Panc1 (cell line): Measurements from ENCODE around the gene RHEX. TPM values are rescaled to one million over a fixed set of nuclear protein-coding genes. Genes with fewer than 3 reads are reported as not detected.

Experiments used
- ATAC-seq: fragments of 200-7000 bp; cut with Tn5 transposase; 2 replicates; pipeline ENCODE4 v1.9.1; 2020; ENCODE audit warnings: mild to moderate bottlenecking, moderate library complexity
- BruUV-seq: library from RNA; stranded (reverse); fragments of 400-500 nt; replicated peaks from 2 replicates; lab custom pipeline; 2021; lab: Mats Ljungman, UMichigan
- CTCF ChIA-PET: fragments of 300-600 bp; sonication (Branson Sonifier 250); formaldehyde crosslinking; loops from one replicate; lab custom pipeline; 2022; ENCODE audit warnings: antibody characterized with exemption; lab: Charles Lee
- POLR2A ChIA-PET: fragments of 300-600 bp; sonication (Branson Sonifier 250); formaldehyde crosslinking; loops from one replicate; lab custom pipeline; 2022; ENCODE audit warnings: antibody characterized with exemption; lab: Charles Lee
- DNase-seq: peaks from one replicate; pipeline ENCODE4 v3.0.0-alpha.2; 2010; ENCODE audit warnings: low read depth, low spot score
- H3K27ac ChIP-seq: 2 replicates; pipeline ENCODE4 v1.5.1; 2011; ENCODE audit warnings: mild to moderate bottlenecking, low read length, inconsistent platforms
- H3K27me3 ChIP-seq: fragments of 200-500 bp; sonication (Bioruptor generic); 2 replicates; pipeline ENCODE4 v1.6.0; 2014; ENCODE audit warnings: low read length, inconsistent platforms; ENCODE audit not compliant: control insufficient read depth, insufficient read depth
- H3K36me3 ChIP-seq: fragments of 200-500 bp; sonication (Bioruptor generic); 2 replicates; pipeline ENCODE4 v1.5.1; 2014; ENCODE audit warnings: inconsistent platforms, mild to moderate bottlenecking, low read length, moderate library complexity; ENCODE audit not compliant: control insufficient read depth, insufficient read depth
- H3K4me1 ChIP-seq: 2 replicates; pipeline ENCODE4 v1.5.1; 2011; ENCODE audit warnings: inconsistent platforms, mild to moderate bottlenecking, low read length, moderate library complexity; ENCODE audit not compliant: control insufficient read depth, insufficient read depth
- H3K4me3 ChIP-seq, 2 experiments: 2 replicates each; pipeline ENCODE4 v1.5.1; 2011 to 2012; ENCODE audit warnings: low read depth in 2 of 2, low read length in 2 of 2, mild to moderate bottlenecking in 2 of 2, inconsistent platforms in 1 of 2, moderate library complexity in 1 of 2
- H3K9me3 ChIP-seq: fragments of 200-500 bp; sonication (Bioruptor generic); 2 replicates; pipeline ENCODE4 v1.5.1; 2014; ENCODE audit warnings: low read depth, mild to moderate bottlenecking, inconsistent platforms, low read length, moderate library complexity; ENCODE audit not compliant: control insufficient read depth, insufficient read depth
- CTCF ChIP-seq: fragments of 450-650 bp; IDR thresholded peaks from 2 replicates; pipeline ENCODE4 v1.5.1; 2017; ENCODE audit warnings: mild to moderate bottlenecking
- POLR2AphosphoS5 ChIP-seq: IDR thresholded peaks from 2 replicates; pipeline ENCODE4 v1.6.1; 2012; ENCODE audit warnings: mild to moderate bottlenecking, low read depth, low read length, moderate library complexity
- REST ChIP-seq, 2 experiments: IDR thresholded peaks; 2 replicates each; pipeline ENCODE4 v1.6.1; 2011 to 2012; ENCODE audit warnings: low read depth in 2 of 2, control low read depth in 1 of 2, low read length in 1 of 2, mild to moderate bottlenecking in 1 of 2, moderate library complexity in 1 of 2; ENCODE audit not compliant: insufficient read depth in 1 of 2
- SIN3A ChIP-seq: IDR thresholded peaks from 2 replicates; pipeline ENCODE4 v1.6.1; 2012; ENCODE audit warnings: low read depth, mild to moderate bottlenecking, low read length, moderate library complexity, borderline replicate concordance; ENCODE audit not compliant: insufficient read depth
- TCF7L2 ChIP-seq: IDR thresholded peaks from 2 replicates; pipeline ENCODE4 v1.6.1; 2011; ENCODE audit warnings: mild to moderate bottlenecking, low read depth, low read length, inconsistent platforms
- in situ Hi-C: cut with HindIII; loops from 2 replicates; pipeline ENCODE4 v1.10.0; 2016; ENCODE audit warnings: low sequenced_read_pairs, low pct_unique_long_range_greater_than_20kb
- intact Hi-C: fragments of 100-400 bp; cut with micrococcal nuclease; formaldehyde crosslinking; loops from one replicate; pipeline ENCODE4 v1.10.0; 2022; ENCODE audit not compliant: unreplicated experiment
- total RNA-seq: library from RNA; stranded (reverse); gene quantifications from one replicate; pipeline ENCODE4 v1.2.1, GENCODE V29; 2021; ENCODE audit not compliant: unreplicated experiment

RHEX gene
- total RNA-seq, 1 experiment from 2014 or later: not detected

- CTCF ChIA-PET: no interaction called here
- TF ChIP-seq TCF7L2: no peak
- ATAC-seq (no peak), DNase-seq (no peak)
- in situ Hi-C loops: no loop called here
- POLR2A ChIA-PET: no interaction called here
- no peak overlapping the region for H3K4me3 ChIP-seq
- no peak overlapping the region for H3K27ac ChIP-seq
- BruUV-seq: no TSS peak
- H3K36me3 ChIP-seq: no peaks in the 10 kb centered on the region
- H3K4me1 ChIP-seq: no peaks in the 10 kb centered on the region
- intact Hi-C loops: no loop called here
- H3K27me3 ChIP-seq: 0 out of 2 replicates have a peak, but pooled peaks cover 3% of the 10 kb centered on the region
- H3K9me3 ChIP-seq: no peaks in the 10 kb centered on the region
Observed at GRCh38 chr1:206075786-206076755, 23.1 kb downstream of the RHEX start.

- BruUV-seq: no TSS peak
- TF ChIP-seq POLR2AphosphoS5 (no peak), REST (IDR thresholded peaks at IDR 0.05; ENCODE audit: insufficient read depth in 1 of 2, low read depth in 2 of 2, low read length in 1 of 2) (no peak)
- in situ Hi-C loops: no loop called here
- Histone ChIP-seq H3K4me1 (no peaks in the 10 kb centered on the region), H3K9me3 (no peaks in the 10 kb centered on the region), H3K27ac (no peak overlapping the region), H3K36me3 (no peaks in the 10 kb centered on the region), H3K4me3 (no peak overlapping the region), H3K27me3 (peaks cover 3% of the 10 kb centered on the region; the same call in 1 of the 2 replicates)
- ChIA-PET CTCF (no interaction called here), POLR2A (interaction anchor here (0.7 kb wide), 1 partner anchor 53 kb away, joined by 3 read pairs; no protein-coding TSS in a partner anchor)
- ATAC-seq (no peak), DNase-seq (no peak)
- intact Hi-C loops: no loop called here
Observed at GRCh38 chr1:206079135-206079534, 26.2 kb downstream of the RHEX start.

GRCh38 chr1:206080026-206080820 is 27.2 kb downstream of the RHEX start:
- Histone ChIP-seq H3K4me1 (no peaks in the 10 kb centered on the region), H3K4me3 (no peak overlapping the region), H3K36me3 (no peaks in the 10 kb centered on the region), H3K27ac (no peak overlapping the region), H3K9me3 (no peaks in the 10 kb centered on the region), H3K27me3 (peaks cover 3% of the 10 kb centered on the region)
- intact Hi-C loops: no loop called here
- ChIA-PET POLR2A (no interaction called here), CTCF (no interaction called here)
- no peak for TF ChIP-seq REST (IDR thresholded peaks at IDR 0.05; ENCODE audit: insufficient read depth in 1 of 2, low read depth in 2 of 2, low read length in 1 of 2)
- TF ChIP-seq CTCF: no peak
- no peak for TF ChIP-seq SIN3A
- BruUV-seq: no TSS peak
- no peak for ATAC-seq
- in situ Hi-C loops: no loop called here
- DNase-seq: no peak
